Measurements from ENCODE around the gene SLC6A11.

SLC6A11 gene

GRCh38 chr3:10933805-10934481 lies 117.9 kb downstream of the SLC6A11 start:
- TF ChIP-seq ZNF8 (CRISPR knock-in tag; IDR thresholded peaks at IDR 0.05) (no peak), TCF4 (CRISPR knock-in tag; IDR thresholded peaks at IDR 0.05; ENCODE audit: borderline replicate concordance) (no peak), ZC3H10 (CRISPR knock-in tag; IDR thresholded peaks at IDR 0.05) (no peak), BACH2 (CRISPR knock-in tag; IDR thresholded peaks at IDR 0.05; ENCODE audit: borderline replicate concordance) (no peak), ZFP3 (CRISPR knock-in tag; IDR thresholded peaks at IDR 0.05) (no peak), CSDC2 (CRISPR knock-in tag; IDR thresholded peaks at IDR 0.05) (no peak), RARB (CRISPR knock-in tag; IDR thresholded peaks at IDR 0.05) (no peak), OSR1 (CRISPR knock-in tag; IDR thresholded peaks at IDR 0.05) (no peak), ARNTL (CRISPR knock-in tag; IDR thresholded peaks at IDR 0.05; ENCODE audit: borderline replicate concordance, low read depth) (no peak)
- peak; percentile 23; the same call in 1 of the 3 replicates for ATAC-seq

GRCh38 chr3:10935028-10935427 lies 119.0 kb downstream of the SLC6A11 start:
- TF ChIP-seq RARB (CRISPR knock-in tag; IDR thresholded peaks at IDR 0.05), result no peak
- no peak for TF ChIP-seq PPARA (CRISPR knock-in tag; IDR thresholded peaks at IDR 0.05; ENCODE audit: borderline replicate concordance)
- TF ChIP-seq TOX (CRISPR knock-in tag; IDR thresholded peaks at IDR 0.05; ENCODE audit: borderline replicate concordance), result no peak
- TF ChIP-seq BACH2 (CRISPR knock-in tag; IDR thresholded peaks at IDR 0.05; ENCODE audit: borderline replicate concordance), result no peak
- no peak for TF ChIP-seq CSRNP3 (CRISPR knock-in tag; IDR thresholded peaks at IDR 0.05)
- TF ChIP-seq POU6F1 (CRISPR knock-in tag; IDR thresholded peaks at IDR 0.05; ENCODE audit: borderline replicate concordance, low read depth), result no peak
- no peak for TF ChIP-seq GLIS3 (CRISPR knock-in tag; IDR thresholded peaks at IDR 0.05)
- TF ChIP-seq ESRRG (CRISPR knock-in tag; IDR thresholded peaks at IDR 0.05), result no peak
- no peak for TF ChIP-seq ZFP3 (CRISPR knock-in tag; IDR thresholded peaks at IDR 0.05)
- TF ChIP-seq SNAI2 (CRISPR knock-in tag; IDR thresholded peaks at IDR 0.05), result no peak
- no peak for TF ChIP-seq ZNF70 (CRISPR knock-in tag; IDR thresholded peaks at IDR 0.05)
- no peak for TF ChIP-seq ZNF8 (CRISPR knock-in tag; IDR thresholded peaks at IDR 0.05)
- TF ChIP-seq, protein P1, sequence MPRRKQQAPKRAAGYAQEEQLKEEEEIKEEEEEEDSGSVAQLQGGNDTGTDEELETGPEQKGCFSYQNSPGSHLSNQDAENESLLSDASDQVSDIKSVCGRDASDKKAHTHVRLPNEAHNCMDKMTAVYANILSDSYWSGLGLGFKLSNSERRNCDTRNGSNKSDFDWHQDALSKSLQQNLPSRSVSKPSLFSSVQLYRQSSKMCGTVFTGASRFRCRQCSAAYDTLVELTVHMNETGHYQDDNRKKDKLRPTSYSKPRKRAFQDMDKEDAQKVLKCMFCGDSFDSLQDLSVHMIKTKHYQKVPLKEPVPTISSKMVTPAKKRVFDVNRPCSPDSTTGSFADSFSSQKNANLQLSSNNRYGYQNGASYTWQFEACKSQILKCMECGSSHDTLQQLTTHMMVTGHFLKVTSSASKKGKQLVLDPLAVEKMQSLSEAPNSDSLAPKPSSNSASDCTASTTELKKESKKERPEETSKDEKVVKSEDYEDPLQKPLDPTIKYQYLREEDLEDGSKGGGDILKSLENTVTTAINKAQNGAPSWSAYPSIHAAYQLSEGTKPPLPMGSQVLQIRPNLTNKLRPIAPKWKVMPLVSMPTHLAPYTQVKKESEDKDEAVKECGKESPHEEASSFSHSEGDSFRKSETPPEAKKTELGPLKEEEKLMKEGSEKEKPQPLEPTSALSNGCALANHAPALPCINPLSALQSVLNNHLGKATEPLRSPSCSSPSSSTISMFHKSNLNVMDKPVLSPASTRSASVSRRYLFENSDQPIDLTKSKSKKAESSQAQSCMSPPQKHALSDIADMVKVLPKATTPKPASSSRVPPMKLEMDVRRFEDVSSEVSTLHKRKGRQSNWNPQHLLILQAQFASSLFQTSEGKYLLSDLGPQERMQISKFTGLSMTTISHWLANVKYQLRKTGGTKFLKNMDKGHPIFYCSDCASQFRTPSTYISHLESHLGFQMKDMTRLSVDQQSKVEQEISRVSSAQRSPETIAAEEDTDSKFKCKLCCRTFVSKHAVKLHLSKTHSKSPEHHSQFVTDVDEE (CRISPR knock-in tag; IDR thresholded peaks at IDR 0.05), result no peak
- TF ChIP-seq ZFP30 (CRISPR knock-in tag; IDR thresholded peaks at IDR 0.05), result no peak
- no peak for ATAC-seq

GRCh38 chr3:10935846-10936631 lies 120.0 kb downstream of the SLC6A11 start:
- no peak for ATAC-seq
- no peak for TF ChIP-seq CSRNP3 (CRISPR knock-in tag; IDR thresholded peaks at IDR 0.05)
- no peak for TF ChIP-seq ARNTL (CRISPR knock-in tag; IDR thresholded peaks at IDR 0.05; ENCODE audit: borderline replicate concordance, low read depth)

DNA sequence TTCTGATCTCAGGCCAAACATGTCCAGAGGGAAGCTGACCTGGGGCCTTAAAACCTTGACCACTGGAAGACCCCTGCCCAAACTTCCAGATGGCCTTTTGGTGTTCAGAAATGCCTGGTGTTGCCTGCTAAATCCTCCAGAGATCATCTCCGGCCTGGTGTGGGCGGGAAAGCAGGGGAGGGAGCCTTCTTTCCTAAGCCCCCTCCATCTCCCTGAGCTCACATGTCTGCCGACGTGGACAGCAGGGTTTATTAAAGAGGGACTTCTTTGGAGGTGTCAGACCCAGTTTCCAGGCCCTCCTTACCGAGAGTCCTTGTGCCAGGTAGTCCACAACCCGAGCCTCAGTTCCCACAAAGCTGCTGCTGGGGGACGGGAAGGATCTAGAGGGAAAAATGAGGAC lies 120.7 kb downstream of the SLC6A11 start:
- ATAC-seq, result no peak
- no peak for TF ChIP-seq ZNF565 (CRISPR knock-in tag; conservative IDR thresholded peaks at IDR 0.05; ENCODE audit: low read depth)

Measured in SK-N-SH treated with all-trans-retinoic acid at 6 μM for 48 hours (cell line).